ENCODE results near the gene GMCL2. TPM values are rescaled to one million over a fixed set of nuclear protein-coding genes. Genes with fewer than 3 reads are reported as not detected.

Gene GMCL2
- total RNA-seq, 4 donors from 2014 or later: not detected

- Histone ChIP-seq H3K4me3 (peak overlapping the region; percentile 59 to 76), H3K27me3 (no peaks in the 10 kb centered on the region), H3K4me1 (peaks cover 0 to 36% (median 11%) of the 10 kb centered on the region in 3 donors), H3K36me3 (peaks cover 0 to 38% of the 10 kb centered on the region in 2 donors), H3K9me3 (no peaks in the 10 kb centered on the region), H3K27ac (peak overlapping the region; percentile 31 to 88 (median 80))
- 17 to 18% methylated on average over 12 to 17 of the region's 31 CpGs for WGBS, 2 donors (ENCODE audit: low coverage in 1 of 2)
- ATAC-seq: no peak
- TF ChIP-seq CTCF (IDR thresholded peaks at IDR 0.05) (no peak), POLR2AphosphoS5 (IDR thresholded peaks at IDR 0.05) (no peak), POLR2A (IDR thresholded peaks at IDR 0.05) (no peak), EP300 (IDR thresholded peaks at IDR 0.05) (no peak)
These were observed 34.4 kb downstream of the GMCL2 start for GRCh38 chr5:178152491-178153444.

GRCh38 chr5:178150977-178151734 is 36.0 kb downstream of the GMCL2 start:
- 49 to 50% methylated on average over 3 to 9 of the region's 11 CpGs for WGBS, 2 donors (ENCODE audit: low coverage in 1 of 2)
- peaks cover 0 to 36% (median 11%) of the 10 kb centered on the region in 3 donors for H3K4me1 ChIP-seq
- H3K9me3 ChIP-seq: no peaks in the 10 kb centered on the region
- no peak for TF ChIP-seq EP300 (IDR thresholded peaks at IDR 0.05)
- peak; percentile 1 for TF ChIP-seq POLR2AphosphoS5 (IDR thresholded peaks at IDR 0.05)
- peaks cover 0 to 54% of the 10 kb centered on the region in 2 donors for H3K36me3 ChIP-seq
- ATAC-seq: no peak
- no peaks in the 10 kb centered on the region for H3K27me3 ChIP-seq
- no peak overlapping the region for H3K4me3 ChIP-seq
- peak overlapping the region in 3 of 4 donors; percentile 7 to 48 (median 34) for H3K27ac ChIP-seq

- peaks cover 0 to 72% of the 10 kb centered on the region in 2 donors for H3K36me3 ChIP-seq
- H3K27ac ChIP-seq: no peak overlapping the region
- H3K4me1 ChIP-seq: peaks cover 0 to 35% (median 11%) of the 10 kb centered on the region in 3 donors
- TF ChIP-seq POLR2AphosphoS5 (IDR thresholded peaks at IDR 0.05): no peak
- TF ChIP-seq POLR2A (IDR thresholded peaks at IDR 0.05): no peak
- no peak for TF ChIP-seq CTCF (IDR thresholded peaks at IDR 0.05)
- no peak for TF ChIP-seq EP300 (IDR thresholded peaks at IDR 0.05)
- 60 to 87% methylated on average over 2 to 6 of the region's 11 CpGs for WGBS, 2 donors (ENCODE audit: low coverage in 1 of 2)
- ATAC-seq: no peak
- no peaks in the 10 kb centered on the region for H3K9me3 ChIP-seq
- no peaks in the 10 kb centered on the region for H3K27me3 ChIP-seq
- no peak overlapping the region for H3K4me3 ChIP-seq
These were observed 37.8 kb downstream of the GMCL2 start for GRCh38 chr5:178149199-178149932.

DNA sequence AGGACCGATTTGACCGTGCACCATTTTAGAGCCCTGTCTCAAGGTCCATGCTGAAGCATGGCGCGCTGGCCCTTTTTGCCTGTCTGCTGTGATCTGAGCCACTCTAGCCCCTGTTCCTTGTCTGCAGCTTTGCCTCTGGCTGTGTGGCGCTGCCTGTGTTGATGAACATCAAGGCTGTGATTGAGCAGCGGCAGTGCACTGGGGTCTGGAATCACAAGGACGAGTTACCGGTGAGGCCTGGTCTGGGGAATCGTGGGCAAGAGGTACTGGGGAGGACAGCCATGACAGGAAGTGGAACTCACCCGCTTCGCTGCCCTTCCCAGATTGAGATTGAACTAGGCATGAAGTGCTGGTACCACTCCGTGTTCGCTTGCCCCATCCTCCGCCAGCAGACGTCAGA is 39.8 kb downstream of the GMCL2 start:
- Histone ChIP-seq H3K27me3 (no peaks in the 10 kb centered on the region), H3K27ac (no peak overlapping the region), H3K4me1 (peaks cover 0 to 40% (median 2%) of the 10 kb centered on the region in 3 donors), H3K9me3 (no peaks in the 10 kb centered on the region), H3K4me3 (no peak overlapping the region), H3K36me3 (peaks cover 0 to 92% of the 10 kb centered on the region in 2 donors)
- ATAC-seq: no peak
- TF ChIP-seq POLR2A (IDR thresholded peaks at IDR 0.05): no peak
- TF ChIP-seq EP300 (IDR thresholded peaks at IDR 0.05): no peak
- TF ChIP-seq POLR2AphosphoS5 (IDR thresholded peaks at IDR 0.05): no peak
- WGBS, 2 donors (ENCODE audit: low coverage in 1 of 2): 73 to 75% methylated on average over 5 to 7 of the region's 15 CpGs

DNA sequence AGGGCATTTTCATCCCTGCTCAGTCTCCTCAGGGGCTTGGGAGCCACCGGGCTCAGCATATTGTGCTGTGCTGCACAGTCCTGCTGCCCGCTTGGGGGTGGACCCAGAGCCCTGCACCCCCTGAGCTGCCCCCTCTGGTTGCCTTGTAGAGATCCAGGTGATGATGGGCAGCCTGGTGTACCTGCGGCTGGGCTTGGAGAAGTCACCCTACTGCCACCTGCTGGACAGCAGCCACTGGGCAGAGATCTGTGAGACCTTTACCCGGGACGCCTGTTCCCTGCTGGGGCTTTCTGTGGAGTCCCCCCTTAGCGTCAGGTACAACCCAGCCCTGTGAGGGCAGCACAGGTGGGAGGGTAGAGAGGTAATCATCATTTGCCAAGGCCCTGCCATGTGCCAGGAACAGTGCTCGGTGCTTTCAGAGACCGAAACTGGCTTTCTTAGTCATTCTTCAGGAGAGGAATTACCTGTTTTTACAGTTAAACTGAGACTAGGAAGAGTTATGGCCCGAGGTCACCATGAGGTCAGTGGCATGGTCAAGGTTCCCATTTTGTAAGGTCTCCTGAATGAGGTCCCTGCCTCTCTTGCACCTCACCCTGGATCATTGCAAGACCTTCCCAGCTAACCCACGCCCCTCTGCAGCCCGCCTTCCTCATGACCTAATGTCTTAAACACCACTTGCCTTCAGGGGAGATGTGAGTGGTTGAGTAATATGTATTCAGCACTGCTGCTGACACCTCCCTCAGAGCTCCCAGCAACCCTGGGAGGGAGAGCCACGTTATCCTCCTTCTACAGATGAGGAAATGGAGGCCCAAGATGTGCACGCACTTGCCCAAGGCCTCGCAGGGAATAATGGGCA is 41.0 kb downstream of the GMCL2 start:
- peak; percentile 41 for ATAC-seq
- Histone ChIP-seq H3K9me3 (no peaks in the 10 kb centered on the region), H3K4me1 (peaks cover 0 to 27% (median 0%) of the 10 kb centered on the region in 3 donors), H3K4me3 (no peak overlapping the region), H3K36me3 (peaks cover 0 to 100% of the 10 kb centered on the region in 2 donors), H3K27me3 (no peaks in the 10 kb centered on the region), H3K27ac (no peak overlapping the region)
- TF ChIP-seq POLR2AphosphoS5 (IDR thresholded peaks at IDR 0.05) (peak; percentile 4), CTCF (IDR thresholded peaks at IDR 0.05) (peak in 3 of 4 experiments; percentile 46 to 73 (median 61)), EP300 (IDR thresholded peaks at IDR 0.05) (no peak), POLR2A (IDR thresholded peaks at IDR 0.05) (no peak)
- 63% methylated on average over 6 of the region's 14 CpGs; no CpG with 5 or more reads in 1 of the 2 donors for WGBS, 2 donors (ENCODE audit: low coverage in 1 of 2)

Data from gastroesophageal sphincter (tissue), 4 donors.